ENCODE measurements around the gene CELF2.

Gene CELF2

GRCh38 chr10:11018432-11018841, 765 bp downstream of the CELF2 start:
- Histone ChIP-seq H3K36me3 (ENCODE audit: insufficient read depth, low read length) (no peaks in the 10 kb centered on the region), H3K27ac (ENCODE audit: low read length) (no peak overlapping the region), H3K4me2 (ENCODE audit: insufficient read depth, low read length) (no peak overlapping the region), H3K79me2 (ENCODE audit: insufficient read depth, low read length) (no peaks in the 10 kb centered on the region), H3K9ac (ENCODE audit: low read depth, low read length) (no peak overlapping the region), H3K9me3 (ENCODE audit: insufficient read depth, low read length, severe bottlenecking) (no peaks in the 10 kb centered on the region), H3K4me3 (ENCODE audit: low read depth in 1 of 2, low read length in 2 of 2) (no peak overlapping the region), H3K27me3 (ENCODE audit: insufficient read depth, low read length, poor library complexity) (no peaks in the 10 kb centered on the region), H2AFZ (ENCODE audit: low read depth, low read length) (no peak overlapping the region), H3K4me1 (ENCODE audit: insufficient read depth, low read length) (no peaks in the 10 kb centered on the region), H4K20me1 (ENCODE audit: insufficient read depth, low read length) (no peaks in the 10 kb centered on the region)
- no peak for DNase-seq
- no peak for ATAC-seq (ENCODE audit: insufficient read depth, low read depth)
- TF ChIP-seq EZH2 (IDR thresholded peaks at IDR 0.05; ENCODE audit: borderline replicate concordance, low read depth, low read length, severe bottlenecking) (no peak), CTCF (IDR thresholded peaks at IDR 0.05; ENCODE audit: borderline replicate concordance, extremely low read depth, low read length, poor library complexity, severe bottlenecking) (no peak)

- Histone ChIP-seq H3K4me1 (ENCODE audit: insufficient read depth, low read length) (no peaks in the 10 kb centered on the region), H3K4me3 (ENCODE audit: low read depth in 1 of 2, low read length in 2 of 2) (no peak overlapping the region), H3K27me3 (ENCODE audit: insufficient read depth, low read length, poor library complexity) (no peaks in the 10 kb centered on the region), H4K20me1 (ENCODE audit: insufficient read depth, low read length) (no peaks in the 10 kb centered on the region), H3K36me3 (ENCODE audit: insufficient read depth, low read length) (no peaks in the 10 kb centered on the region), H3K27ac (ENCODE audit: low read length) (no peak overlapping the region), H3K4me2 (ENCODE audit: insufficient read depth, low read length) (no peak overlapping the region), H3K79me2 (ENCODE audit: insufficient read depth, low read length) (no peaks in the 10 kb centered on the region), H2AFZ (ENCODE audit: low read depth, low read length) (no peak overlapping the region), H3K9me3 (ENCODE audit: insufficient read depth, low read length, severe bottlenecking) (no peaks in the 10 kb centered on the region), H3K9ac (ENCODE audit: low read depth, low read length) (no peak overlapping the region)
- no peak for DNase-seq
- ATAC-seq (ENCODE audit: insufficient read depth, low read depth), result no peak
- no peak for TF ChIP-seq EZH2 (IDR thresholded peaks at IDR 0.05; ENCODE audit: borderline replicate concordance, low read depth, low read length, severe bottlenecking)
- TF ChIP-seq CTCF (IDR thresholded peaks at IDR 0.05; ENCODE audit: borderline replicate concordance, extremely low read depth, low read length, poor library complexity, severe bottlenecking), result no peak
These were observed 1.4 kb downstream of the CELF2 start for GRCh38 chr10:11018855-11019631.

DNA sequence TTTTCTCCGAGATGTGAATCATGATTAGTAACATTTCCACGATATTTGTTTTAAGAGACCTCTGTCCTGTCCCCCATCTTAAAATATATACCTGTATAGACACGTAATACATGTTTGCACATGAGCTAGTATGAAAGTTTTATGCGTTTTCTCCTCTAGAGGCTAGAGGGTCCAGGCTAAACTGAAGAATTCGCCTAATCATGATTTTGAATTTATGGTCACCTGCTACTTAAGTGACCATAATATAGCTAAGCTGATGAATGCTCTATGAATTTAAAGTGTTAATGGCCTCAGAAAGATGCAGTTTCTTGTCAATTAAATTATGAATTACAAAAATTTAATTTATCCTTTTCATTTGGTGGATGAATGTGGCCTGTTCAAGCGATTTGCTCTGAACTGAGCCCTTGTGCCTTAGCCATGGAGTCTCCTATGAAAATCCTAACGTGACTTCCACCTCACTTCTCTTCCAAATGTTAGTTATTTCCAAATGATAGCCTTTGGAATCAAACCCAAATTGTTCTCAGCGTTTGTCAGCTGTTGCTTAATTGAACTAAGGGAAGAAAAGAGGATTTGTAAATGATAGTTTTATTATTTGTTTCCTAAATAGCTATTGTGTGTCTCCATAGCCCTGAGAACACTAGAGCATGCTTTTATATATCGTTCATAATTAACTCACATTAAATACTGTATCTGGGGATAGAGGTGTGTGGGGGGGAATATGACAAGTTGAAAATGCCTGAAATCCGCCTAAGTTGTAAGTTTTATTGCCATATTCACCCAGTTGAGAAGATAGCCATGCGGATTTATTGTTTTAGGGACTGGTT, 2.3 kb downstream of the CELF2 start:
- H3K4me3 ChIP-seq (ENCODE audit: low read depth in 1 of 2, low read length in 2 of 2), result no peak overlapping the region
- no peak for TF ChIP-seq CTCF (IDR thresholded peaks at IDR 0.05; ENCODE audit: borderline replicate concordance, extremely low read depth, low read length, poor library complexity, severe bottlenecking)
- TF ChIP-seq EZH2 (IDR thresholded peaks at IDR 0.05; ENCODE audit: borderline replicate concordance, low read depth, low read length, severe bottlenecking), result no peak
- H3K9ac ChIP-seq (ENCODE audit: low read depth, low read length), result no peak overlapping the region
- H3K27me3 ChIP-seq (ENCODE audit: insufficient read depth, low read length, poor library complexity), result no peaks in the 10 kb centered on the region
- H3K4me1 ChIP-seq (ENCODE audit: insufficient read depth, low read length), result no peaks in the 10 kb centered on the region
- H3K4me2 ChIP-seq (ENCODE audit: insufficient read depth, low read length), result no peak overlapping the region
- H3K79me2 ChIP-seq (ENCODE audit: insufficient read depth, low read length), result no peaks in the 10 kb centered on the region
- ATAC-seq (ENCODE audit: insufficient read depth, low read depth), result no peak
- no peaks in the 10 kb centered on the region for H3K36me3 ChIP-seq (ENCODE audit: insufficient read depth, low read length)
- no peaks in the 10 kb centered on the region for H3K9me3 ChIP-seq (ENCODE audit: insufficient read depth, low read length, severe bottlenecking)
- no peak overlapping the region for H2AFZ ChIP-seq (ENCODE audit: low read depth, low read length)
- no peak for DNase-seq
- no peaks in the 10 kb centered on the region for H4K20me1 ChIP-seq (ENCODE audit: insufficient read depth, low read length)
- H3K27ac ChIP-seq (ENCODE audit: low read length), result no peak overlapping the region

Data from DND-41 (cell line).